NCI-H69 (cell line): ENCODE data around the gene TCEA3.
A peak's percentile ranks its signal among the peaks of the same experiment; 100 is the strongest.
"Not testable (repeated sequence)": the region's sequence is repeated elsewhere in the genome, so short reads cannot be mapped to it uniquely, and the experiment has no call there.

ENCODE experiments used
- DNase-seq: peaks from one replicate; lab custom pipeline; 2025; lab: John Stamatoyannopoulos, UW

Gene TCEA3

DNA sequence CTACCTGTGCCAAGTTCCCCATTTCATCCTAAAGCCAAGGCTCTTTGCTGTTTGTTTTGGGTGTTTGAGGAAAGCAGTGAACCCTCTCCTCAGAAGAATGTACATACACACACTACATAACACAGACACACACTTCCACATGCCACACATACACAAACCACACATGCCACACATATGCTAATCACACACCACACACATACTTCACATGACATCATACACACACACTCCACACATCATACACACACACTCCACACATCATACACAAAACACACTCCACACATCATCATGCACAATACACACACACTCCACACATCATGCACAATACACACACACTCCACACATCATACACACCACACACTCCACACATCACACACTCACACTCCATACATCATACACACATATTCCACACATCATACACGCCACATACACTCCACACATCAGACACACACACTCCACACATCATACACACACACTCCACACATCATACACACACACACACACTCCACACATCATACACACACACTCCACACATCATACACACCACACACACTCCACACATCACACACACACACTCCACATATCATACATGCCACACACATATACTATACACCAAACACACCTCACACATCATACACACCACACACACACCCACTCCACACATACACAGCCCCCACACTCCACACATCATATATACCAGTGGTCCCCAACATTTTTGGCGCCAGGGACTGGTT lies 32.3 kb downstream of the TCEA3 start:
- DNase-seq, result no peak

DNA sequence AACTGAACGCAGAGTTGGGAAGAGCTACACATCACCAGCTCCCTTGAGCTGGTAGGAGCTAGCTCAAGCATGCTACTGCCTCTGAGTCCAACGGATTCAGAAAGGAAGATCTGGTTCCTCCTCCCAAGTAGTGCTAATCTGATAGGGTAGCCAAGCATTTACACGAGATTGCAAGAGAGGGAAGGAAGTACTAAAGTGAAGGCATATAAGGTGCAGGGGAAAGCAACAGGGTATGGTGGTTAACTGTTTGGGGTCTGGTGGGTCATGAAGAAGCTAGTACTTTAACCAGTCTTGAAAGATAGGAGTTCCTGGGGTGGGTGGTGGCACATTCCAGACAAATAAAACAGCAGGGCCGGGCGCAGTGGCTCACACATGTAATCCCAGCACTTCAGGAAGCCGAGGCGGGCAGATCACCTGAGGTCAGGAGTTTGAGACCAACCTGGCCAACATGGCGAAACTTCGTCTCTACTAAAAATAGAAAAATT lies 34.7 kb downstream of the TCEA3 start:
- no peak for DNase-seq

DNA sequence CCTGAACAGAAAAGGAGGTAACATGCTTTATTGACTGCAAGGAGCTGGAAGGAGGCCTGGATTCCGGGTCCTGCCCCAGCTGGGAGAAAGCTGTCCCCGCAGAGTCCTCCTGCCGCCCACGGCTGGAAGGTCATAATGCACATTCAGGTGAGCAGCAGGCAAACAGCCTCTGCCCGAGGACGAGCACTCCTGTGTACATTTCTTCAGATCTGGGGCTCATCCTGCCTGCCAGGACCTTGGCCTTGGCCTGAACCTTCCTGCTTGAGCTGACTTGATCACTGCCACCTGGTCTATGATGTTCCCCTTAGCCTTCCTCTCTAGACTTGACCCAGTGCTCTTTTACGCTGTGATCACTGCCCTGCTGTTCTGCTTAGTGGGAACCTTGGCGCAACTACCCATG lies 37.1 kb downstream of the TCEA3 start:
- no peak for DNase-seq

DNA sequence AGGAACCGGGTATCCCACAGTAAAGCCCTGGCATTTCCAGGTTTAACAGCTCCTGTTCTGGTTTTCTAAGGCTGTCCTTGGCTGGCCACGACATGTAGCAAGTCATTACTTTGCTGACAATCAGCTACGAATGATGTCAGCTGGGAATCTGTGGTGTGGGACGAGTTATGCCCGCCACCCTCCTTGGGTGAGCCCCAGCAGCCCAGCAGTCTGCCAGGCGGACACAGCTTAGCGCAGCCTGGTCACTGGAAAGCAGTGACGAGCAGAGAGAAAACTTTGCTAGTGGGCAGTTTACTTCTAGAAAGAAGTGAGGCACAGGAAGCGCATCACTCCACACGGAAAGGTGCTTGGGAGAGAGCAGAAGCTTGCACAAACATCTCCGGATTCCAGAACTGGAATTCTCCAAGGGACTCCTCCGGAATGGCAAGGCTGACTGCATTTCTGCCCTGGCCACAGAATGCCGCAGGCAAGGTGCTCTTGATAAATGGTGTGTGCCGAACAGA lies 39.4 kb downstream of the TCEA3 start:
- no peak for DNase-seq

DNA sequence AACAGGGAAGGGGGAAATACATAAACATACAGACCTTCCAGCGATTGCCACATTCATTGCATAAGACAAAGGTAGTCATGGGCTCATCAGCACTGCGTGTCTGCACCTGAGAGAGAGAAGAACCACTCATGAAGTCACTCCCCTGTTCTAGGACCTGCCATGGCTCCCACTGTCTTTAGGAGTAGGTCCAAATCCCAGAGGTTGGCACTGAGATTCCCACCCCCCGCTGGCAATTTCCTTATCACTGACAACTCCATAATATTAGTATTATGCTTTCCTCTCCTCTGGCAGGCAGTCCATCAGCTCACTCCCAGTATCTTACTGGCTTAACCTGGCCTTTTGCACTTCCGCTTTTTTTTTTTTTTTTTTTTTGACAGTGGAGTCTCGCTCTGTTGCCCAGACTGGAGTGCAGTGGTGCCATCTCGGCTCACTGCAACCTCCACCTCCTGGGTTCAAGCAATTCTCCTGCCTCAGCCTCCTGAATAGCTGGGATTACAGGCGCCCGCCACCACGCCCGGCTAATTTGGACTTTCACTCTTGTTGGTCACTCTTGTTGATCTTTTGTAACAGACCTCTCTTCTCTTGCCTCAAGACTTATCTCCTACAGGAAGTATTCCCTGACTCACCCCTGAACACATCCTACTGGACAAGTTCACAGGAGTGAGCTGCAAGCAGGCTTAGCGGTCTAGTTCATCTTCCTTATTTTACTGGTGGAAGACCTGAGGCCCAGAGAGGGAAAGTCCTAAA lies 40.1 kb downstream of the TCEA3 start:
- DNase-seq, result no peak

DNA sequence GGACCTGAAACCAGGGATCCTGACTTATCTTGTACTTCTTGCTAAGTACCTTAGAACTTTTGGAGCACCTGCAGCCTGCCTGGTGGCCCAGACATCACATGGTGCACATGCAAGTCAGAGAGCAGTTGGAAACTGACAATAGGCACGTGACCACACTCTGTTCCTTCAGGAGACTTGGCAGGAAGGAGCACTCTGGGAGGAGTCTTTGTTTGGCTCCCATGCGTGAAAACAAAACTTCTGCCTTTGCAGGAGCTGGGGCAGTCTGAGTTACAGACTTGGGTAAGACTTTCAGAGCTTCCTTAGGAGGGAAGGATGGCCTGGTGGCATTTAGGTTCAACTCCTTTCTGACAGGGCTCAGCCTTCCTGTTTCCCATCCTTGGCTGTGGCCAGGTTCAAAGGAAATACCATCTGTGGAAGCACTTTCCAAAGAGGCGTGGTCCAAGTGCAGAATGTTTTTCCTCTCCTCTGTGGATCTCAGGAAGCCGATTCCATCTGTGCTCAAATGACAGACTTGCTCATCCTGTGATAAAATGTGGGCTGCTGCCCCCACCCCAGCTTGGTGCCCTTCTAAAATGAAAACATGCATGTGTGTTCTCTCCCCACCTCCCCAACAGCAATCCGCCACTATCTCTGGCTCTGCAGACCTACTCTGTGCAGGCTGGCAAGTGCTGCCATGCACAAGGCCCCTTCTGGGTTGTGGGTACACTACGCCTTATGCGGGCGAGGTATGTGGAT lies 40.8 kb downstream of the TCEA3 start:
- DNase-seq, result no peak

DNA sequence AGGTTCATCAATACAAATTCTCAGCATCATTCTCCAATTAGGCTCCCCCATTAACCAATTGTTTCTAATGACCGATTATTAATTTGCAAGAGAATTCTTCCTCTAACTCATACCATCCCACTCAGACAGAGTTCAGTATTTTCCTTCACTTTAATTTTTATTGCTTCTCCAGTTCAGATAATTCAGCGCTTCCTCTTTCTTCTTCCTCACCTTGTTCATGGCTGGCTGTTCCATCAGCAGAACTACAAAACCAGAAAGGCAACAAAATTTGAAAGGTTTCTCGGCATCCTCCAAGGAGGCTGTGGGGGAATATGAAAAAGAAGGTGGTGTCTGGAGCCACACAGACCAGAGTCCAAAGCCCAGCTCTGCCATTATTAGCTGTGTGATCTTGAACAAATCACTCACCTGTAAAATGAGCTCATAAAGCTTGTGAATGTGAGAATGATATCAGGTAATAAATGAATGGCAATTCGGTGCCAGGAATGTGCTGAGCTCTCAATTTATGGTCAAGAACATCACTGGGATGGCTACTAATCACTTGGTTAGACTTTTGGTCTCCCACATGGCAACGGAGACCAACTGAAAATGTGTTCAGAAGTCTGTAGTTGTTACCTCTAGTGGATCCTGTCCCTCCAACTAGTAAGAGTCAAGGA lies 43.2 kb downstream of the TCEA3 start:
- DNase-seq, result no peak

DNA sequence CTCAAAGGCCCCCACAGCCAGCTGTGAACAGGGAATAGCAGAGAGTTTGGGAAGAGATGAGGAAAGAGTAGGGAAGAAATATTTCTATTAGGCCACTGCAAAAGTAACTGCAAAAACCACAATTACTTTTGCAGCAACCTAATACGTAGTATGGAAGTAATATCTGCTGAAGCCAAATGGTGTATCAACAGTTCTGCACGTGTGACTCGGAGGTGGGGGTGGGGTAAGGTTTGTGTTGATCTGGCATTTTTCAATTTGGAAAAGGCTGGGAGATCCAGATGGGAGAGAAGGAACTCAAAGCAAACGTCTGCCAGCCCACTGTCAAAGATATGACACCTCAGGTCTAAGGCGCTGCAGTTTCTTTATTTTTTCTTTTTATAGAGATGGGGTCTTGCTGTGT lies 43.8 kb downstream of the TCEA3 start:
- DNase-seq, result no peak

DNA sequence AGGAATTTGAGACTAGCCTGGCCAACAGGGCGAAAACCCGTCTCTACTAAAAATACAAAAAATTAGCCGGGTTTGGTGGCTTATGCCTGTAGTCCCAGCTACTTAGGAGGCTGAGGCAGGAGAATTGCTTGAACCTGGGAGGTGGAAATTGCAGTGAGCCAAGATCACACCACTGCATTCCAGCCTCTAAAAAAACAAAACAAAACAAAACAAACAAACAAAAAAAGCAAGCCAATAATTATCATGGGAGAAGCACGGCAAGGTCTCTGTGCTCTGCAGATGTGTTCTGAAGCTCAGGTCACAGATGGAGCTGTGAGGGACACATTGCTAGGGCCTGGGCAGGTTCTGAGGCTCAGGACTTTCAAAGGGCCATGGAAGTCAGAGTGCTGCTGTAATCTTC lies 44.3 kb downstream of the TCEA3 start:
- not testable (repeated sequence) for DNase-seq

DNA sequence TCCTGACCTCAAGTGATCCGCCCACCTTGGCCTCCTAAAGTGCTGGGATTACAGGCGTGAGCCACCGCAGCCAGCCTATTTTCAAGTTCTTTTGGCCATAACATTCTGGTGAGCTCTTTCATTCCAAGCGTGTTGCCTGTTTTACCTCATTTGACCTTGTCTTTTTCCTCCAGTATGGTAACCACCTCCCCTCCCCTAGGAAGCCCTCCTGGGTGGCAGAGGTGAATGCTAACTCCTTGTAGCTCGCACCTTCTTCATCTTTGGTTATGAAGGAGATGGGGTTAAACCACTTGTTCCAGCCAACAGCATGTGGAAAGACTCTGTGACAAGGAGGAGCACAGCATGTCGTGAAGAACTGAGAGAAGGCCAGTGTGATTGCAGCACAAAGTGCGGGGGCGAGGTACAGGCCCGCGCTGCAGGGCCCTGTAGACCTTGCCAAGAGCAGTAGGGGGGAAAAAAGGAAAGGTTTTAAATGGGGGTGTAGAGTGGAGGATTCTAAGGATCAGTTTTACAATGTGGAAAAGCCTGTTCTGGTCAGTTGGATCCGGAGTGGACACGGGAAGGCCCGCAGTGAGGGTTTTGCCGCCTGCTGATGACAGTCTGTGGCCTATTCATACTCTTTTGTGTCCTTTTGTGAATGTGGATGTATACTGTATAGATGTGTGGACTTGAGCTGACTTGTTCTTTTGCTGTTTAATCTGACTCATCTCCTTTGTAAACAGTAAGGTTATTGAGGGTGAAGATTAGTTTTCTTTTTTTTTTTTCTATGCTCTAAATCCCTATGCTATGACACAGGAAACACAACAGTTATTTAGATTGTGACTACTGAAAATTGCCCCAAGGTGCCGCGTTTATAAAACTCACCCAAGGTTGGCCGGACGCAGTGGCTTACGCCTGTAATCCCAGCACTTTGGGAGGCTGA lies 47.4 kb downstream of the TCEA3 start:
- DNase-seq, result peak; percentile 80

DNA sequence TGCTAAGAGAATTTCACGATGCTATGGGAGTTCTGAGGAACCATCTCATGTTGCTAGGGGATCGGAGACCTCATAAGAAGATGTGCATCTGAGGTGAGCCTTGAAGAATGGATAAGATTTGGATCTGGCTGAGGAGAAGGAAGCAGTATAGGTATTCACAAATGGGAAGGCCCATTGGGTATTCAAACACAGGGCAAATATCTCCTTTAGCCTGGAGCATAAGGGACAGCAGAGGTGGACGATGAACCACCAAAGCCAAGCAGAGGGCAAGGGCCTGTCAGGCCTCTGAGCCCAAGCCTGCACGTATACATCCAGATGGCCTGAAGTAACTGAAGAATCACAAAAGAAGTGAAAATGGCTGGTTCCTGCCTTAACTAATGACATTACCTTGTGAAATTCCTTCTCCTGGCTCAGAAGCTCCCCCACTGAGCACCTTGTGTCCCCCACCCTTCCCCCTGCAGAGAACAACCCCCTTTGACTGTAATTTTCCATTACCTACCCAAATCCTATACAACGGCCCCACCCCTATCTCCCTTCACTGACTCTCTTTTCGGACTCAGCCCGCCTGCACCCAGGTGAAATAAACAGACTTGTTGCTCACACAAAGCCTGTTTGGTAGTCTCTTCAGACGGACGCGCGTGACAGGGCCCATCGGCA lies 50.3 kb downstream of the TCEA3 start:
- not testable (repeated sequence) for DNase-seq

DNA sequence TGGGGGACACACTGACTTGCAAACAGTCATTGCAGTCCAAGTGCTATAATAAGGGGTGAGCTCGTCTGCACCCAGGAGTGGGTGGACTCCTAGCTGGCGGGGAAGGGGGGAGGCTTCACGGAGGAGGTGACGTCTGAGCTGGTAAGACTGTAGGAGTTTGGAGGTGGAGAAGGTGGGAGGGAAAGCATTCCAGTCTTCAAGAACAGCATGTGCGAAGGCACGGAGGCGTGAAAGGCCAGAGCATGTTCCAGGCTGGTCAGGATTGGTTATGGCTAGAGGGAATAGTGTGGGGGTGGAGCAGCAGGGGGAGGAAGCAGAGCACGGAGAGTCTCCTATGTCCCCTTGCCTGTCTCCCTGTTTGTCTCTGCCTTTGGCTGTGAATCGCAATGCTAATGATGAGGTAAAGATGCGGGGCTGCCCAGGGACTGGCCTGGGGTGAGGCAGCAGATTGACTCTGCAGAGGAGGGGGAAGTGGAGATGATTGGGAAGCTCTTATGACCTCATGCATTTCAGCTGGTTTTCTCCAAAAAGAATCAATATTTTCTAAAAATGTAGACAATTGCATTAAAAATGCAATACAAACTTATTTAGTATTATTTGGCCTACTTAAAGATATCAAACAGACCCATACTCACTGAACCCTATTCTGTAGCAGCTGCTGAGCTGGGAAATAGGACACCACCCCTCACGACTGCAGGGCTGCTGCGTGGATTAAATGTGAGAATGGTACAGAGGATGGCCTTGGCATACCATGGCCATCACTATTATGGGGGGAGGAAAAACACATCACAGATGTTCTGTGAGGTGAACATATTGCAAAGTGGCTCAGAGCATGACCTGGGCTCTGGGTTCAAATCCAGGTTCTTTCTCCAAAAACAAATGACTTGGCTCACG lies 52.3 kb downstream of the TCEA3 start:
- DNase-seq, result peak; percentile 57

DNA sequence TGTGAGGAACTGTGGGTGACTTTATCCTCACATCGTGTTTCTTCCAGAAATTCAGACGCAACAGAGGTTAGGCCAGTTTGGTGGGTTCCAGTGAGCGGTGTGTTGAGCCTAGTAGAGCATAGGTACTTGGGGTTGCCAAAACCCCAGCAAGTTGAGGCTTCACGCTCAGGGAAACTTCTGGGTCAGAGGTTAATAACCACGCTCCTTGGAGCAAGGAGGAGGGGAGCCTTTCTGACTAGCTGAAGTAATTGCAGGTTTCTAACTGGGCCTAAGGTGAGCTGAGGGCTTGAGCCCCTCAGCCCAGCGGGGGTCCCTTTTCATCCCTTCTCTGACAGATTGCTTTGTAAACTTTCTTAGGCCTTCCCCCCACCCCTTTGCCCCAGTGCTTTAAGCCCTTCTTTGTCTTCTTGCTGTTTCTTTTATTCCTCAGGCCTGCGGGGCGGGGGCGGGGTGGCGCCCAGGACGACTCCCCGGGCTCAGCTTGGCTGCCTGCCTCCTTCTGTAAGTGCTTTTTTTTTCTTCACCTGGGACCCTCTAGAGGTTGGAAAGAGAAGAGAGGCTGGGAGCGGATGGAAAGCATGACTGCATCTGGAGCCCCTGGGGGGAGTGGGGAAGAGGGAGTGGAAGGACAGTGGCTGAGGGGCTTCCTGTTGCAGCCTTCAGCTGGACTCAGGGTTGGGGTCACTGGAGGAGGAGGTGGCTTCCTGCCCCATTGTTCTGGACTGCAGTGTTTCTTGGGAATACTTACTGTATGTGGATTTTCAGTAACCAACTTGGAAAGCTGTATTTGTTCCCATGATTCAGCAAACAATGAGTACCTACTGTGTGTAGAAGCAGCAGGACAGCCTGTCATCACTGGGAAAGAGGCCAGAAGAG lies 53.6 kb downstream of the TCEA3 start:
- peak; percentile 98 for DNase-seq

DNA sequence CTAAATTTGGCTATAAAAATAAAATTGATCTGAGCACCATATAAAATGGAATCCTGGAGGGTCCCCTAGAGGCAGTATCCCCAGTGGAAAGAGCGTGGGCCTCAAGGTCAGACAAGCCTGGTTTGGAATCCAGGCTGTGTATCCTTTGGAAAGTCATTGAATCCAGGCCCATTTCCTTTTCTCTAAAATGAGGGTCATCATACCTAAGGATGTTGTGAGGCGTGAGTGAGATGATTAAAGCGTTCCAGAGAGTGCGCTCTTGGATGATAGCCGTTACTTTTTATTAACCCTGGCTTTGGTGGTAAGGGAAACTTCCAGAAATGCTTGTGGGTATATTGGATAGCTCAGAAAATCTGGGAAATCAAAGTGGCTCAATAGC lies 54.2 kb downstream of the TCEA3 start:
- DNase-seq, result peak; percentile 51

DNA sequence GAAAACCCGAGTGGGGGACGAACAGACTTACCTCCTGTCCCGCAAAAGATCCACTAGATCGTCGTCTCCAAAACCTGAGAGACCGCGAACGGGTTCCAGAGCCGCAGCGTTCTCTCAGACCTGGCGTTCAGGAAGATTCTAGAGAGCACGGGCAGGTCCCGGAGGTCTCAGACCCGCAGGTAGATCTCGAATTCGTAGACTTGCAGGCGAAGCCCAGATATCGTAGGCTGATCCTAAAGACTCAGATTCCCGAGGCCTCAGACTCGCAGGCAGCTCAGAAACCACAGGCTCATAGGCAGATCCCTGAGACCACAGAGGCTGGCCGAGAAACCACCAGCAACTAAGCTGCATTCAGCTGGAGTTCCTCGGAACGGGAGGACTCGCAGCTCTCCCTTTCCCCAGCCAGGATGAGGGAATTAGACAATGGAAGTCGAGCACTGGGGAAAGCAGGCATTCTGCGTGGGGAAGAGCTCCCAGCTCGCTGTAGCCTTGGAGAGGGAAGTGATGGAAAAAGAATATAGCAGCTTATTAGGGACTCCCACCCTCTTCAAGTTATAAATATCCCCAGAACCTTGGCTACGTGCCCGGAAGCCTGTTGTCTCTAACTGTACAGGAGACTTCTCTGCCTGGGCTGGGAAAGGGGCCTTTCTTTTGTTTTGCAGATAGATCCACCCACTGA lies 55.1 kb downstream of the TCEA3 start, which contains the start of gene ZNF436:
TSS of gene ZNF436 (minus strand) at position 502 of the 679 bp plus-strand sequence. CDS start 1,831 bp downstream, outside the sequence.
- peak; percentile 92 for DNase-seq

DNA sequence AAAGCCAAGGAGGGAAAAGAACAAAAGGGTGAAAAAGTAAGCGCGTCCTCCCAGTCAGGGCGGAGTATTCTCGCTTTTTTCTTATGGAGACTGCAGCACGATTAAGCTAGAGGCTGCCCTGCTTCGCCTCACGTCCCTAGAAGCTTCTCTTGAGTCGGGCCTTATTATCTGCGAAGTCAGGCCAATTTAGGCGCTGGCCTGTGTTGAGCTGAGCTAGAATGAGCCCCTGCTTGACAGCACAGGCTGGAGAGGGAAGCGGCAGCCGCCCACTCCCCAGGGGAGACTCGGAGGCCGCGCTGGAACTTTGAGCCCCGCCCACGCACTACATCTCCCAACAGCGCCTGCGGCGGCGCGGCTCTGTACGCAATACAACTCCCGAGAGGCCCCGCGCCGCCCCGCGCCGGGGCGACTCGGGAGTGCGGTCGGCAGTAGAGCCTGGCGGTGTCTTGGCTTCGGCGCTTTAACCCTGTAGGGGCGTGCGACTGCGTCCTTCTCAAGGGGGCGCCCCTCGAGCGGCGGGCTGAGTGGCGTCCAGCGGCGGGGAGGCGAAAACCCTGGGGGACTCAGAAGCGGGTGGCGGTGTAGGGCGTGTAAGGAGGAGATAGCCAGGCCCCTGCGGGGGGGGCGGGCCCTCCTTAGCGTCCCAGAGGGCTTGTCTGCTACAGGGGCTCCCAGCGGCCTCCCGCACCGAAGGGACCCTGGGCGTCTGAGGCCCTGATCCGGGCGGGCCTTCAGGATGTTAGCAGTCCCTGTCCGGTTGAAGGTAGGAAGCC lies 55.8 kb downstream of the TCEA3 start:
- peak; percentile 96 for DNase-seq
